Prostate gland (tissue), 2 donors: ENCODE measurements around the gene SLC9C1. TPM values are rescaled to one million over a fixed set of nuclear protein-coding genes. Genes with fewer than 3 reads are reported as not detected.

Experiments used
- DNase-seq: peaks from one replicate; pipeline ENCODE4 v3.0.0-alpha.2; 2019; ENCODE audit warnings: low spot score
- H3K27ac ChIP-seq, 2 donors: fragments of 200-600 bp; sonication (generic); 2 replicates each; pipeline ENCODE4 v1.5.1; 2017 to 2019
- H3K27me3 ChIP-seq: fragments of 200-600 bp; sonication (generic); replicated peaks from 2 replicates; pipeline ENCODE4 v1.5.1; 2019; ENCODE audit not compliant: insufficient read depth
- H3K36me3 ChIP-seq, 2 donors: fragments of 200-600 bp; sonication (generic); 1 replicate in 1 of 2; 2 replicates in 1 of 2; pipeline versions ENCODE4 v1.5.1 to v1.8.1; 2017 to 2019
- H3K4me1 ChIP-seq: fragments of 200-600 bp; sonication (generic); replicated peaks from 2 replicates; pipeline ENCODE4 v1.5.1; 2019
- H3K4me3 ChIP-seq, 2 donors: fragments of 200-600 bp; sonication (generic); 2 replicates each; pipeline ENCODE4 v1.5.1; 2017 to 2019
- H3K9me3 ChIP-seq: fragments of 200-600 bp; sonication (generic); 2 replicates; pipeline ENCODE4 v1.5.1; 2017
- POLR2A ChIP-seq: fragments of 450-650 bp; IDR thresholded peaks from one replicate; pipeline ENCODE4 v1.6.1; 2016; ENCODE audit warnings: antibody characterized with exemption, mild to moderate bottlenecking
- POLR2AphosphoS5 ChIP-seq: sonication (generic); formaldehyde crosslinking; IDR thresholded peaks from one replicate; pipeline ENCODE4 v1.6.1; 2017; ENCODE audit warnings: antibody characterized with exemption
- WGBS: methylation state at CpG from one replicate; pipeline ENCODE4 v1.1.5; 2018; 5-methylcytosine and 5-hydroxymethylcytosine counted together
- intact Hi-C: fragments of 100-400 bp; cut with DNase I; formaldehyde crosslinking; loops from one replicate; pipeline ENCODE4 v1.14.2; 2022
- total RNA-seq, 2 donors: library from RNA; depleted of rRNA; stranded (reverse); fragments of >200 nt; gene quantifications; one replicate each; pipeline ENCODE4 v1.1.0, GENCODE V29; 2016
- TF ChIP-seq, protein P1 (sequence below), 4 experiments: fragments of 200-600 bp in 2 of 4; fragments of 450-650 bp in 2 of 4; sonication (generic) in 2 of 4; IDR thresholded peaks; 1 replicate in 3 of 4; 2 replicates in 1 of 4; pipeline ENCODE4 v1.5.1; 2016 to 2019; ENCODE audit warnings: antibody characterized with exemption in 4 of 4, mild to moderate bottlenecking in 2 of 4, moderate library complexity in 2 of 4

The SLC9C1 gene
- total RNA-seq, 2 donors from 2014 or later: 0.91 TPM; not detected in 1

DNA sequence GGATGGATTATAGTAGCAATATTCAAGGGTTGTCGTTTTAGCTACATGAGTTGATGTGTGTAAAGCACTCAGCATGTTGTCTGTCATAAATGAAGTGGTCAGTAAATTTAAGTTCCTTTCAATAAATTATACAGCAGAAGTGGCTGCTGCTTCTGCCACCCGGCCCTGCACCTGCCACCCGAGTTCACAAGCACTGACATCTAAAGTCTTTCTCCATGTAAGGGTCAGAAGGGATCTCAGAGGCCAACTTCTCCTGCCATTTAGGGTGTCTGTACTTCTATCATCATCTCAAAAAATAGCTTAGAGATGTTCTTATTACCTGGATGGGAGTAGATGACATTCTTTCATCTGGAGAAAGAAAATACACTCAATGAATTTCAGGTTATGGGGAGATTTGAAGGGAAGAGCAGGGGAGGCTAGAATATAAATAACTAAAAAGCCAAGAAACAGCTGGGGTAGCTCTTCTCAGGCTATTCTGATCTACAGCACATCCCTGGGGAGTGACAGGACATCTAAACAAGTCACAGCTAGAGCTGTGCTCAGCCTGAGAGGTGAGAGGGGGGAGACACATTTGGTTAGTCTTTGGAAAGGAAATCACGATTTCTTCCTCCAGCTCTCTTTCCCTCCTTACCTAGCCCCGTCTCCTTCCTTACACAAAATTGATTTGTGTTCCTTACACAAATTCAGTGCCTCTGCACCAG is 169.0 kb downstream of the SLC9C1 start:
- TF ChIP-seq POLR2A: no peak
- TF ChIP-seq POLR2AphosphoS5: no peak
- TF ChIP-seq, protein P1, sequence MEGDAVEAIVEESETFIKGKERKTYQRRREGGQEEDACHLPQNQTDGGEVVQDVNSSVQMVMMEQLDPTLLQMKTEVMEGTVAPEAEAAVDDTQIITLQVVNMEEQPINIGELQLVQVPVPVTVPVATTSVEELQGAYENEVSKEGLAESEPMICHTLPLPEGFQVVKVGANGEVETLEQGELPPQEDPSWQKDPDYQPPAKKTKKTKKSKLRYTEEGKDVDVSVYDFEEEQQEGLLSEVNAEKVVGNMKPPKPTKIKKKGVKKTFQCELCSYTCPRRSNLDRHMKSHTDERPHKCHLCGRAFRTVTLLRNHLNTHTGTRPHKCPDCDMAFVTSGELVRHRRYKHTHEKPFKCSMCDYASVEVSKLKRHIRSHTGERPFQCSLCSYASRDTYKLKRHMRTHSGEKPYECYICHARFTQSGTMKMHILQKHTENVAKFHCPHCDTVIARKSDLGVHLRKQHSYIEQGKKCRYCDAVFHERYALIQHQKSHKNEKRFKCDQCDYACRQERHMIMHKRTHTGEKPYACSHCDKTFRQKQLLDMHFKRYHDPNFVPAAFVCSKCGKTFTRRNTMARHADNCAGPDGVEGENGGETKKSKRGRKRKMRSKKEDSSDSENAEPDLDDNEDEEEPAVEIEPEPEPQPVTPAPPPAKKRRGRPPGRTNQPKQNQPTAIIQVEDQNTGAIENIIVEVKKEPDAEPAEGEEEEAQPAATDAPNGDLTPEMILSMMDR (IDR thresholded peaks at IDR 0.05): no peak
- 66% methylated on average over 5 of the region's 5 CpGs for WGBS
- H3K4me3 ChIP-seq: no peak overlapping the region
- no peak overlapping the region for H3K27ac ChIP-seq
- DNase-seq: no peak
- H3K4me1 ChIP-seq: no peaks in the 10 kb centered on the region
- no peaks in the 10 kb centered on the region for H3K36me3 ChIP-seq
- no peaks in the 10 kb centered on the region for H3K9me3 ChIP-seq
- intact Hi-C loops: no loop called here
- no peaks in the 10 kb centered on the region for H3K27me3 ChIP-seq

GRCh38 chr3:112123548-112123947 is 170.5 kb downstream of the SLC9C1 start:
- Histone ChIP-seq H3K4me3 (no peak overlapping the region), H3K27ac (no peak overlapping the region), H3K4me1 (no peaks in the 10 kb centered on the region), H3K9me3 (no peaks in the 10 kb centered on the region), H3K27me3 (no peaks in the 10 kb centered on the region), H3K36me3 (no peaks in the 10 kb centered on the region)
- DNase-seq: no peak
- TF ChIP-seq, protein P1 (IDR thresholded peaks at IDR 0.05): no peak
- TF ChIP-seq POLR2AphosphoS5 (no peak), POLR2A (no peak)
- 93% methylated on average over 2 of the region's 2 CpGs for WGBS
- intact Hi-C loops: no loop called here

DNA sequence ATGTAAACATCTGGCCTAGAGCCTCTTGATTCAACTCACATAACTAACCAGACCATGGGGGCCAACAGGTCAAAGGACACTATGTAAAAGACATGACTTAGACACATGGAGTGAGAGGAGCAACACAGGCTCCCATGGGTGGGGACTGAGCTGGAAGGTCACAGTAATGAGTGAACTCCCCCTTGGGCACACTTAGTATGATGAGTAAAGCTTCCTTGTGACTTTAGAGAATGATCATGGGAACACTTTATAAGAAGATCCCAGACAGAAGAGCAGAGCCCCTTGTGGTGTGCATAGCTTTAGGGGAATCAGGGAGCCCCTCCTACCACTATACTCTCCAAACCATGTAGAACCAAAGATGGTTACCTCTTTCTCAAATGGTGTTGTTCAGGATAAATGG is 171.1 kb downstream of the SLC9C1 start:
- no peak overlapping the region for H3K4me3 ChIP-seq
- no peaks in the 10 kb centered on the region for H3K27me3 ChIP-seq
- TF ChIP-seq, protein P1 (IDR thresholded peaks at IDR 0.05): no peak
- TF ChIP-seq POLR2AphosphoS5 (no peak), POLR2A (no peak)
- no peaks in the 10 kb centered on the region for H3K9me3 ChIP-seq
- no peaks in the 10 kb centered on the region for H3K4me1 ChIP-seq
- H3K27ac ChIP-seq: no peak overlapping the region
- no peak for DNase-seq
- intact Hi-C loops: no loop called here
- H3K36me3 ChIP-seq: no peaks in the 10 kb centered on the region

DNA sequence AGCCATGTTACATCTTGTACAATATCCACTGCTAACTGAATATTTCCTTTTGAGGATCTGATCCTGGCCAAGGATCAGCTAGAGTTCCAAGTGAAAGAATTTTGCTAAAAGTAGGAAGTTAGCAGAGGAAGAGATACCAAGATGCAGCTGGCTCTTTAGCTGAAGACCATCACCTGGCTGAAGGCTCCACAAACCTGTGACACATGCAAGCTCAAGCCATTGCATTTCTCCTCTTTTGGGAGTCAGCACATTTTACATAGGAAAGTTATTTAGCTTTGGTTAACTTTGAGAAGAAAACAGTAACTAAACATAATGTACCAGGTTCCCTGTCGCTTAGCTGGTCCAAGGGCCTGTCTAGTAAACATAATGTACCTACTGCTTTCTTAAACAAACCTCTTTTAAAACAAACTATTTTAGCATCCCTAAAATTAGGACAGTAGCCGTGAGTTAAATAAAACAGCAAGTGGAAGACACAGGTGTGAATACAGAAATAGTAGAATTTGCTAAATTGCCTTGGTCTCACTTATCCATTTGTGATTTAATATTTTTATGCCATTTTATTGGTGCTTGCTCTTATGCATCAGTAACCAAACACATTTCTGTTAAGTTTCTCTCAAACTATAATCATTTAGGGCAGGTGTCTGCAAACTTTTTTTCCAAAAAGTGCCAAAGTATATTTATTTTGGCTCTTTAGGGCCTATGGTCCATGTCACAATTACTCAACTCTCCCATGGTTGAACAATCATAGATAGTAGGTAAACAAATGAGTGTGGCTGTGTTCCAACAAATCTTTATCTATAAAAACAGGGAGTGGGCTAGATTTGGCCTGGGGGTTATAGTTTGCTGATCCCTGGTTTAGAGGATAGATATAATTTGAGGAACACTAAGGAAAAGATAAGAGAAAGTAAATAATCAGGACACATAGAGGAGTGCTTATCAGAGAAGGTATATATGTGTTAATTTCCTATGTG is 172.2 kb downstream of the SLC9C1 start:
- Histone ChIP-seq H3K27me3 (no peaks in the 10 kb centered on the region), H3K4me1 (no peaks in the 10 kb centered on the region), H3K36me3 (no peaks in the 10 kb centered on the region), H3K9me3 (no peaks in the 10 kb centered on the region), H3K4me3 (no peak overlapping the region), H3K27ac (no peak overlapping the region)
- no peak for DNase-seq
- intact Hi-C loops: no loop called here
- TF ChIP-seq, protein P1 (IDR thresholded peaks at IDR 0.05): no peak
- no peak for TF ChIP-seq POLR2A
- no peak for TF ChIP-seq POLR2AphosphoS5
- 89% methylated on average over 2 of the region's 2 CpGs for WGBS
